GF-D8 (cell line): ENCODE data around the gene TENT5C.

Experiments used
- DNase-seq: peaks from one replicate; lab custom pipeline; 2025; lab: John Stamatoyannopoulos, UW

The TENT5C gene

DNA sequence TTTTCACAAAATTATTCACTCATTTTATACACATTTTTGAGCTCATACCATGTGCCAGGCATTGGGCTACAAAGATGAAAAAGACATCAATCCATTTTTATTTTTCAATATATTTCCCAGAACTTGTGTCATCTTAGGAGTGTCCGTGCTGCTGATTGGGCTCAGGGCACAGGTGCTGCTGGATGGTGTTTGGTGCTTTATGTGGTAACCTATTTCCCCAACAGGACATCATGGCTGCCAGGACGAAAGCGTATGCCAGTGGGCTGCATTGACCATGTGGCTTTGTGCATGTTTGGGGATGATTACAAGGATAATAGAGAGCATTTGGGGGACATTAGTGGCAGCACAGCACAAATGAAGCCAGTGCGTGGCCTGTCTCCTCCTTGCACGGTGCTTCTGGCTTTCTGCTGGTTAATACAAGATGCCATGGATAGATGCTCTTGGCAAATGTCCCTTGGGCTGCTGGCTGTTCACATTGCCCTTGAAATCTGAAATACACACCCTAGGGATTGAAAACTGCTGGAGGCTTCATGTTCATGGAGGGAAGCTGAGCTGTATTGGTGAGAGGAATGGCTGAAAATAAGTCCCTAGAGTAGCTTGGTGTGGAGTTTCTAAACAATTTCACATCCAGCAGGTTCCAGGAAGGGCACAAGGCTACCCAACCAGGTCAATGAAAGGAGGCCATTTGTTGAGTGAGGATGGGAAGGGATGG, 52.3 kb downstream of the TENT5C start:
- DNase-seq, result no peak

- no peak for DNase-seq
Observed at GRCh38 chr1:117658676-117659075, 52.8 kb downstream of the TENT5C start.

DNA sequence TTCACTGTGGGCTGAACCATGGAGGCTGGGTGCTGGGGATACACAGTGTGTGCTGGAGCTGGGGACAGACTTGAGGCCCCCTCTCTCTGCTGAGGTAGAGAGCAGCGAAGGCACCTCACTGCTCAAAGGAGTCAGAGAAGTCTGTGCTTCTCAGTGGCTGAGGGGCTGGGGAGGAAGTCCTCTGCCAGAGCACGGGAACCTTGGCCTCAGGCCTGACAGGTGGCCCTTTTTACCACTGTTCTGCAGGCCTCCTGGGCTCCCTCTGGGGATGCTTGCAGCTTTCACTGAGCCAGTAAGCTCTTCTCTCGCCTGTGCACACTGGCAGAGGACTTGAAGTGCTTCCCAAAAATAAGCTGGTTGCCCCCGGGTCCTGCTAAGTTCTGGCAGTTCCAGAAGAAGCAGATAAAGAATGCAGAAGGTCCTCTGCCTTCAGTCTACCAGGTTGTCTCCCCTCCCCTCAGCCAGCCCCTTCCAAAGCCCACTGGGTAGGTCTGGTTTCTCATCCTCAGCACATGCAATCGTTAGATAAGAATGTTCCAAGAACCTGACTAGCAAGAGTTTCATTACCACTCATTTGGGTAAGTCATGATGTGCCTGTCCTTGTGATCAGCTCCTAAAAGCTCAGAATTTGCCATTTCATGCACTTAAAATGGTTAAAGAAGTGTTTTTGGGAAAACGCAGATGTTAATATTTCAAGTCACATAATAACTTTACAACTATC, 53.9 kb downstream of the TENT5C start:
- no peak for DNase-seq

GRCh38 chr1:117660271-117660965, 54.6 kb downstream of the TENT5C start:
- DNase-seq, result no peak

DNA sequence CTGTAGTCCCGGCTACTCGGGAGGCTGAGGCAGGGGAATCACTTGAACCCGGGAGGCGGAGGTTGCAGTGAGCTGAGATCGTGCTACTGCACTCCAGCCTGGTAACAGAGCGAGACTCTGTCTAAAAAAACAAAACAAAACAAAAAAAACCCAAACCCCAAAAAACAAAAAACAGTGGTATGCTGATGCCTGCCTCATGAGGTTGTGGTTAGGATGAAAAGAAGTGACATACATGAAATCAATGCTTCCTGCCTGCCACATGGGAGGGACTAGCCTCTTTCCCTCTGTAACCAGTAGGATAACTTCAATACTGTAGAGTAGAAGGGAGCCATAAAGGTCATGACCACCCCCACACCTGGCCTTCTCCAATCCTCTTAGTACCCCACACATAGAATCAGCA, 55.2 kb downstream of the TENT5C start:
- DNase-seq, result no peak

DNA sequence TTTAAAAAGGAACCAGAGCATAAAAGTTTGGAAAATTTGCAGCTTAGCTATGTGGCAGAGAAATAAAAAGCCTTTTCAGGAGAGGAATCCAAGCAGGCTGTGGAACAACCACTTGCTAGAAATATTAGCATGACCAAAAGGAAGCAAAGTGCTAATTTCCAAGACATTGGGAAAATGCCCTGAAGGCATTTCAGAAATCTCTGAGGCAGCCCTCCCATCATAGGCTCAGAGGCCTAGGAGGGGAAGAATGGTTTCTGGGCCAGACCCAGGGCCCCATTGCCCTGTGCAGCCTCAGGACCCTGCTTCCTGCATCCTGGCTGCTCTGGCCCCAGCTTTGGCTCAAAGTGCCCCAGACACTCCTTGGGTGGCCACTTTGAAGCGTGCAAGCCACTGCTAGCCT, 56.8 kb downstream of the TENT5C start:
- no peak for DNase-seq

GRCh38 chr1:117663156-117663902, 57.5 kb downstream of the TENT5C start:
- no peak for DNase-seq

GRCh38 chr1:117664314-117664713, 58.5 kb downstream of the TENT5C start:
- no peak for DNase-seq

- DNase-seq, result no peak
Observed at GRCh38 chr1:117665556-117666270, 59.9 kb downstream of the TENT5C start.

DNA sequence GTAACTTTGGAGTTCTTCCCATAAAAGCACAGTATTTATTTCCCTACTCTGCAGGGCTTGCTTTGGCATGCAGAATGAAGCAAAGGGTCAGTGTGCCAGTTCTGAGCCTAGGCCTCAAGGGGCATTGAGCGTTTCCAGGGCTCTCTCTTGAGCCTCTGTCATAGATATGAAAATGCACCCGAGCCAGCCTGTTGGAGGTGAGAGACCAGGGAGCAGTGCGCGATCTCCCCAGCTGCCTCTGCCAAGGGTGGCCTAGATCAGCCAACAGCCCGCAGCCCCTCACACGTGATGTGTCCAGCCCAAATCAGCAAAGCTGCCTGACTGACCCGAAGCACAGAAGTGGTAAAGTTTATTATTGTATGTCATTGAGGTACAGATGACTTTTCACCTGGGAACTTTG, 63.7 kb downstream of the TENT5C start:
- no peak for DNase-seq

- no peak for DNase-seq
Observed at GRCh38 chr1:117670976-117671780, 65.3 kb downstream of the TENT5C start.

- DNase-seq, result peak; percentile 31
Observed at GRCh38 chr1:117671781-117672501, 66.1 kb downstream of the TENT5C start.

- DNase-seq, result no peak
Observed at GRCh38 chr1:117672756-117673155, 66.9 kb downstream of the TENT5C start.

DNA sequence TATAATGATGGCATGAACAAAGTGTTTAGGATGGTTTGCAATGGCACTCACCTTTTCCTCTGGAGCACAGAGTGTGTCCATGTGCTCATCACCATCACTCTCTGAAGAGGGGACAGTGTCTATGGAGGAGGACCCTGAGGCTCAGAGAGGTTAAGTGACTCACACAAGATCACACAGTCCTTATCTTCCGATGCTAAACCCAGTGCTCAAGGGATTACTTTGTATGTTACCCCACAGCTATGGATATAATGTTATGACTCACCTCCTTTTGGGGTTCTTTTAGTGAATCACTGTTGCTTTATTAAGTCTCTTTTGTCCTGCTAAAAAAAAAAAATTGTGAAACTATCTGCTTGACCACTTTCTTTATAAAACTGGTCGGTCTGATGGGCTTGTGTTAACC, 67.6 kb downstream of the TENT5C start:
- no peak for DNase-seq

DNA sequence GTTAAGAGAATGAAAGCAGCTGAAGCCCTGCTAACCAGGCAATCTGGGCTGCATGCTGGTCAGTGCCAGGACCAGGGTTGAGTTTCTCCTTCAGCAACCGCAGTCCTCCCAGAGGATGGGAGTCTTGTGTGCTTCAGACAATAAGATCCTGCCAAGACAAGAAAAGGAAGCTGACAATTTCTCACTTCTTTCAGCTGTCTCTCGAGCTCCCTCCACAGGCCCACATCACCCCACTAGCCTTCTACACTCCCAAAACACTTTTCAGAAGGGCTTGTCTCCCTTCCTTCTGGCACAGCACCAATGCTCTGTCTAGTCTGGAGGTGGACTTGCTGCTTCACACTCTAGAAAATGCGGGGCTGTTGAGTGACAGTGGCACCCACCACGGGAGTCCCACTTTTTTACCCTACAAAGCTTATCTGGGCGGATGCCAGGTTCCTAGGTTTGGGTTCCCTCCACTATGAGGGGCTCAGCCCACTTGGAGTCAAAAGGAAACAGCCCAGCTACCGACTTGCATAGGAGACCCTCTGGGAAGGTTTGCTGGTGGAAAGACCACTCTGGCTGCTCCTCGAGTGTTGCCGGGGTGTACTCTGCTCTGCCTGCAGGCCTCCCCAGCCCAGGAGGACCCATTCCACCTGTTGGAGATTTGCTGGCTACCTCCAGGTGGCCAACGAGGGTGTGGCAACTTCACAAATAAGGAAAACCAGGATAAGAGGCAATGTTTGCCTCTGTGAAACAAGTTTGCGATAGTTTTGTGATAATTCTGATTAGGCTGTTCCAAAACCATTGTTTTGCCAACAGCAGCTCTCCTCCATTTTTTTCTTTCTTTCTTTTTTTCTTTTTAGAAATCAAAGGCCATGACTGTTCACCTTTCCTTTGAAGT, 68.9 kb downstream of the TENT5C start:
- DNase-seq, result peak; percentile 50

DNA sequence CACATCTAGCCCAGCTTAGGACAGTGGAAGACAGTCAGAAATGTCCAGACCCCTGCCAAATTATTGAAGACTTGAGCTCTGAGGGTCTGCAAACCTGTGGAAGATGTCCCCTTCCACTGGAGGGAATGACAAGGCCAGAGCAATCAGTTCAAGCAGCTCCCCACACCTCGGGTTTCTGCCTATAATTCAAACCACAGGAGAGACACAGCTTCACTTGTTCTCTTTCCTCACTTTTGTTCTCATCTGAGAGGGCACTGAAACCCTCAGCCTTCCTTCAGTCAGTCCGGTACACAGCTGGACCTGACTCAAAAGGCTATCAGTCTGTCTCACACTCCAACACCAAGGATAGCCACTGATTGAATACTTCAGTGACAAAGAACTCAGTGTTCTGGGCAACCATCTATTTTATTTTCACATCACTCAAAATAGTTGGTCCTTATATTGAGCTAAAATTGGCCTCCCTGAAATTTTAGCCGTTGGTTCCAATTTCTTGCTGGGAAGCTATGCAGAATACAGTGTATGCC, 70.1 kb downstream of the TENT5C start:
- no peak for DNase-seq

- no peak for DNase-seq
Observed at GRCh38 chr1:117676615-117677130, 70.8 kb downstream of the TENT5C start.
